Measurements from ENCODE around the gene KMT5B.

KMT5B gene

GRCh38 chr11:68116974-68117373 lies 96.1 kb downstream of the KMT5B start:
- no peak for DNase-seq

- no peak for DNase-seq
Observed at GRCh38 chr11:68116126-68116525, 97.0 kb downstream of the KMT5B start.

- DNase-seq = no peak
Observed at GRCh38 chr11:68115285-68115684, 97.8 kb downstream of the KMT5B start.

- no peak for DNase-seq
Observed at GRCh38 chr11:68113986-68114385, 99.1 kb downstream of the KMT5B start.

- DNase-seq = no peak
Observed at GRCh38 chr11:68107689-68108088, 105.4 kb downstream of the KMT5B start.

- DNase-seq = no peak
Observed at GRCh38 chr11:68106165-68106940, 106.7 kb downstream of the KMT5B start.

All from NCI-H2029 treated with DMSO at 0.1 percent for 48 hours (cell line).